ENCODE measurements around the gene KANSL1. TPM values are rescaled to one million over a fixed set of nuclear protein-coding genes. Genes with fewer than 3 reads are reported as not detected.

Gene KANSL1
- total RNA-seq, 2 experiments from 2014 or later: 80.5 to 82.8 TPM

DNA sequence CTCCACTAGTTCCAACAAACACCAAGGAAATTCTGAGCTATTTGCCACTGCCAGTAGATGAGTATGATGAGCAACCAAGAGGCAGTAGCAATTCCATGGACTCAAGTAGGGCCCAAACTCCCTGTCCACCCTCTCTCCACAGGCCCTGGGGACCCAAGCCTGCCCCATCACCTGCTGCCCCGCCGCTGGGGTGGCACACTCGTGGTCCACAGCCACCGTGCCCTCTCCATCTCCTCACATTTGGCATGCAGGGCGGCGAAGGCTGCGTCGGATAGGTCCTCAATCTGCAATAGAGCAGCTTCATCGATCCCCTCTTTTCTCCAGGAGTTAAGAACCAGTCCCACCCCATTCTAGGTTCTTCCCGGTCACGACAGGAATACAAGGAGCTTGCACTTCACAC, 160.3 kb downstream of the KANSL1 start:
- Mint-ChIP-seq H3K4me1 (ENCODE audit: low read depth) (peaks cover 14% of the 10 kb centered on the region), H3K9me3 (ENCODE audit: insufficient read depth) (no peaks in the 10 kb centered on the region), H3K36me3 (ENCODE audit: low read depth) (peaks cover 71% of the 10 kb centered on the region), H3K27me3 (ENCODE audit: low read depth) (no peaks in the 10 kb centered on the region), H3K4me3 (no peak overlapping the region), H3K27ac (peak overlapping the region; percentile 27)
- CTCF ChIA-PET: interaction anchor here (0.8 to 1.0 kb wide), 2 partner anchors 11 kb away, joined by 3 read pairs; no protein-coding TSS in a partner anchor
- no peak for ATAC-seq
- no peak for DNase-seq
- POLR2A ChIA-PET: no interaction called here

- POLR2A ChIA-PET: no interaction called here
- CTCF ChIA-PET: interaction anchor here (1.0 kb wide), 1 partner anchor 12 kb away, joined by 3 read pairs; no protein-coding TSS in a partner anchor
- Mint-ChIP-seq H3K4me3 (no peak overlapping the region), H3K9me3 (ENCODE audit: insufficient read depth) (no peaks in the 10 kb centered on the region), H3K27me3 (ENCODE audit: low read depth) (no peaks in the 10 kb centered on the region), H3K27ac (no peak overlapping the region), H3K36me3 (ENCODE audit: low read depth) (peaks cover 69% of the 10 kb centered on the region), H3K4me1 (ENCODE audit: low read depth) (peaks cover 14% of the 10 kb centered on the region)
- no peak for DNase-seq
- no peak for ATAC-seq
These were observed 161.3 kb downstream of the KANSL1 start for GRCh38 chr17:46031920-46032319.

DNA sequence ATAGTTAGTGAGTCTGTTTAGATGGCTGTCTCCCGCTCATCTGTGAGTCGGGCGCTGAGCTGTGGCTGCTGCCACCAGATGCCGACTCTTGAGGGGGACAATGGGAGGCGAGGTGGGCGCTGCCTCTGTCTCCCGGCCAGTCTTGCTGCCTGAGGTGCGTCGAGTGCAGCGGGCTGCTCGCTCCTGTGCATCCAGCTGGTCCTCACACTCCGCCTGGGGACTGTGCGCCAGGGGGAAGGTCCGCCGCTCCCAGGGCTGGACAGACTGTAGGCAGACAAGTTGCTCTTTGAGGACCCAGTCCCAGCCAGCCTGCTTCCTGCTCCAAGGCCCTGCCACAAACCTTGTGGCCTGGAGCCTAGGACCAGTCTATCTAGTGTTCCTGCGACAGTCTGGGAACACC, 161.8 kb downstream of the KANSL1 start:
- CTCF ChIA-PET: no interaction called here
- POLR2A ChIA-PET: no interaction called here
- no peak for ATAC-seq
- H3K27me3 Mint-ChIP-seq (ENCODE audit: low read depth): no peaks in the 10 kb centered on the region
- DNase-seq: no peak
- no peaks in the 10 kb centered on the region for H3K9me3 Mint-ChIP-seq (ENCODE audit: insufficient read depth)
- H3K4me3 Mint-ChIP-seq: no peak overlapping the region
- no peak overlapping the region for H3K27ac Mint-ChIP-seq
- peaks cover 14% of the 10 kb centered on the region for H3K4me1 Mint-ChIP-seq (ENCODE audit: low read depth)
- H3K36me3 Mint-ChIP-seq (ENCODE audit: low read depth): peaks cover 66% of the 10 kb centered on the region

DNA sequence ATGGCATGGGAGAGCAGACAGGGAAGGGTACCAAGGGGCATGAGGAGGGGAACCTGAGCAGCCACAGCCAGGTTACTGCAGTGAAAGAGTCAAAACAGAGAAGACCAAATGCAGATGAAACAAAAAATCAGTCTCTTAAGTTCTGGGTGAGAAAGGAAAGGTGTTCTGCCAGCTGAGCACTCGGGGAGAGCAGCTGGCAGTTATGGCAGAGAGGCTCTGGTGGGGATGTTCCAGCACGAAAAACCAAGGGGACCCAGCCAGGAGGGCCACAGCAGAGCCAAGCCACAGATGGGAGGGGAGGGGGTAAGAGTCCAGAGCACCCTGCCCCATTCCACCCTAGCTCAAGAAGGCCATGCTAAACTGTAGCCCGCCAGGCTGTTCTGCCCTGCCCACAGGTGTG, 162.5 kb downstream of the KANSL1 start:
- peaks cover 10% of the 10 kb centered on the region for H3K4me1 Mint-ChIP-seq (ENCODE audit: low read depth)
- no peak for ATAC-seq
- CTCF ChIA-PET: interaction anchor here (0.7 to 1.5 kb wide), 2 partner anchors 14 to 25 kb away, joined by 3 to 5 read pairs; no protein-coding TSS in a partner anchor
- H3K27me3 Mint-ChIP-seq (ENCODE audit: low read depth): no peaks in the 10 kb centered on the region
- DNase-seq: no peak
- POLR2A ChIA-PET: no interaction called here
- H3K9me3 Mint-ChIP-seq (ENCODE audit: insufficient read depth): no peaks in the 10 kb centered on the region
- no peak overlapping the region for H3K27ac Mint-ChIP-seq
- H3K36me3 Mint-ChIP-seq (ENCODE audit: low read depth): peaks cover 61% of the 10 kb centered on the region
- H3K4me3 Mint-ChIP-seq: no peak overlapping the region

DNA sequence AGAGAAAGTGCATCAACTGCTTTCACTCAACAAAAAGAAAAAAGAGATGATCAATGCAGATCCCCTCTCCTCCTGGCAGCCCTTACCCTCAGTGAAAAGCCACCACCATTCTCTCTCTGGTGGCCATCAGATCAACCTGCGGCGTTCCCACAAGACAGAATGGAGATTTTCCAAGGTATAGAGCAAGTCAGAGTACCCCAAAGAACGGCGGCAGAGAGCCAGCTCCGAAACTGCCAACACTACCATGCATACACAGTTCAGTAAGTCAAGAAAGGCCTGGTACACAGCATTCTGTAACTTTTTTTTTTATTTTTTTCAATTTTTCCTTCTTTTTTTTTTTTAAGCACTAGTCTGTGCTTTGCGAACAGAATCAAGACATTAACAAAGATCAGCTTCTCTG, 163.6 kb downstream of the KANSL1 start:
- Mint-ChIP-seq H3K9me3 (ENCODE audit: insufficient read depth) (no peaks in the 10 kb centered on the region), H3K36me3 (ENCODE audit: low read depth) (peaks cover 54% of the 10 kb centered on the region), H3K4me1 (ENCODE audit: low read depth) (peaks cover 6% of the 10 kb centered on the region), H3K27ac (peak overlapping the region; percentile 5), H3K4me3 (no peak overlapping the region), H3K27me3 (ENCODE audit: low read depth) (no peaks in the 10 kb centered on the region)
- DNase-seq (no peak), ATAC-seq (no peak)
- ChIA-PET POLR2A (no interaction called here), CTCF (interaction anchor here (1.3 to 1.5 kb wide), 2 partner anchors 15 to 169 kb away, joined by 3 to 5 read pairs; no protein-coding TSS in a partner anchor)

DNA sequence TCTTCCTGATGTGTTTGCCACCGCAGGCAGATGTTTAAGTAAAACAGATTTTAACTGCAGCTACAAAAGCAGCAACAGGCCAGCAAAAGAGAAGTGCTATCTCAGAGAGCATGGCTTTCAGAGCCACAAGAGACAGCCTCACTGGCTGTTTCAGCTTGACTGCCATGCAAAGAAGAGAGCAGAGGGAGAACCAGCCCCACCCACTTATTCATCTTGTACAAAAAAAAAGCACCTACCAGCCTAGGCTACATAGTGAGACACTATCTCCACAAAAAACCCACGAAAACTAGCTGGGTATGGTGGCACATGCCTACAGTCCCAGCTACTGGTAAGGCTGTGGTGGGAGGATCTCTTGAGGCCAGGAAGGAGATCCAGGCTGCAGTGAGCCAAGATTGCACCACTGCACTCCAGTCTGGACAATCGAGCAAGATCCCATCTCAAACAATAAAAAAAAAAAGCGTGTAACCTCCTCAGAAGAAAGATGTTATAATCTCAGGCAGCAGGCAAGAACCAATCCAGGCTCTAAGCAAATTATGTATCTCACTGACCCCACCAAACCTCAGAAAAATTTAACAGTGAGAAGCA, 164.2 kb downstream of the KANSL1 start:
- H3K27me3 Mint-ChIP-seq (ENCODE audit: low read depth): no peaks in the 10 kb centered on the region
- H3K27ac Mint-ChIP-seq: peak overlapping the region; percentile 5
- ATAC-seq (no peak), DNase-seq (no peak)
- no peaks in the 10 kb centered on the region for H3K9me3 Mint-ChIP-seq (ENCODE audit: insufficient read depth)
- no peak overlapping the region for H3K4me3 Mint-ChIP-seq
- CTCF ChIA-PET: interaction anchor here (1.3 to 1.7 kb wide), 3 partner anchors 15 to 170 kb away, joined by 3 to 7 read pairs (median 5); no protein-coding TSS in a partner anchor
- POLR2A ChIA-PET: interaction anchor here (0.6 kb wide), 1 partner anchor 28 kb away, joined by 6 read pairs; no protein-coding TSS in a partner anchor
- peaks cover 6% of the 10 kb centered on the region for H3K4me1 Mint-ChIP-seq (ENCODE audit: low read depth)
- peaks cover 49% of the 10 kb centered on the region for H3K36me3 Mint-ChIP-seq (ENCODE audit: low read depth)

DNA sequence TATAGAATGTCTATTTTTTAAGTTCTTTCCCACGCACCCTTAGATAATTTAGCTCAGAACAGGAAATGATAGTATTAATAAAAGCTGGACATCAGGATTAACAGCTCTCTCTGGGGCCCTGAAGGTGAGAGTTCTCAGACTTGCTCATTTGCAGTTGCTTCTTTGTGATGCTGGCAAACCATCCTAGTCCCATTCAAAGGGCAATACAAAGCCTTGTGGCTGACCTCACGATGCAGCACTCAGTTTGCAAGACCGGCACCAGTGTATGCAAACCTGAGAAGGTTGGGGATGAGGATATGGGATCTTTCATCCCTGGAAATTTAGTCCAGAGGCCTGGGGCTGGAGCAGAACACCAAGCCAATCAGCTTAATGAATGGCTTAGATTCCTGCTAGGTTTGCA, 164.9 kb downstream of the KANSL1 start:
- CTCF ChIA-PET: interaction anchor here (1.0 to 1.7 kb wide), 3 partner anchors 16 to 185 kb away, joined by 3 to 7 read pairs (median 3); no protein-coding TSS in a partner anchor
- H3K36me3 Mint-ChIP-seq (ENCODE audit: low read depth): peaks cover 47% of the 10 kb centered on the region
- H3K4me1 Mint-ChIP-seq (ENCODE audit: low read depth): peaks cover 6% of the 10 kb centered on the region
- ATAC-seq (no peak), DNase-seq (no peak)
- H3K27ac Mint-ChIP-seq: no peak overlapping the region
- no peaks in the 10 kb centered on the region for H3K27me3 Mint-ChIP-seq (ENCODE audit: low read depth)
- H3K4me3 Mint-ChIP-seq: no peak overlapping the region
- H3K9me3 Mint-ChIP-seq (ENCODE audit: insufficient read depth): no peaks in the 10 kb centered on the region
- POLR2A ChIA-PET: interaction anchor here (0.6 kb wide), 1 partner anchor 29 kb away, joined by 6 read pairs; no protein-coding TSS in a partner anchor

- H3K27ac Mint-ChIP-seq: no peak overlapping the region
- no peaks in the 10 kb centered on the region for H3K9me3 Mint-ChIP-seq (ENCODE audit: insufficient read depth)
- ChIA-PET CTCF (interaction anchor here (1.0 to 1.7 kb wide), 2 partner anchors 17 to 185 kb away, joined by 3 to 7 read pairs; no protein-coding TSS in a partner anchor), POLR2A (no interaction called here)
- peaks cover 47% of the 10 kb centered on the region for H3K36me3 Mint-ChIP-seq (ENCODE audit: low read depth)
- peaks cover 6% of the 10 kb centered on the region for H3K4me1 Mint-ChIP-seq (ENCODE audit: low read depth)
- no peaks in the 10 kb centered on the region for H3K27me3 Mint-ChIP-seq (ENCODE audit: low read depth)
- DNase-seq (no peak), ATAC-seq (no peak)
- H3K4me3 Mint-ChIP-seq: no peak overlapping the region
These were observed 165.3 kb downstream of the KANSL1 start for GRCh38 chr17:46027976-46028325.

DNA sequence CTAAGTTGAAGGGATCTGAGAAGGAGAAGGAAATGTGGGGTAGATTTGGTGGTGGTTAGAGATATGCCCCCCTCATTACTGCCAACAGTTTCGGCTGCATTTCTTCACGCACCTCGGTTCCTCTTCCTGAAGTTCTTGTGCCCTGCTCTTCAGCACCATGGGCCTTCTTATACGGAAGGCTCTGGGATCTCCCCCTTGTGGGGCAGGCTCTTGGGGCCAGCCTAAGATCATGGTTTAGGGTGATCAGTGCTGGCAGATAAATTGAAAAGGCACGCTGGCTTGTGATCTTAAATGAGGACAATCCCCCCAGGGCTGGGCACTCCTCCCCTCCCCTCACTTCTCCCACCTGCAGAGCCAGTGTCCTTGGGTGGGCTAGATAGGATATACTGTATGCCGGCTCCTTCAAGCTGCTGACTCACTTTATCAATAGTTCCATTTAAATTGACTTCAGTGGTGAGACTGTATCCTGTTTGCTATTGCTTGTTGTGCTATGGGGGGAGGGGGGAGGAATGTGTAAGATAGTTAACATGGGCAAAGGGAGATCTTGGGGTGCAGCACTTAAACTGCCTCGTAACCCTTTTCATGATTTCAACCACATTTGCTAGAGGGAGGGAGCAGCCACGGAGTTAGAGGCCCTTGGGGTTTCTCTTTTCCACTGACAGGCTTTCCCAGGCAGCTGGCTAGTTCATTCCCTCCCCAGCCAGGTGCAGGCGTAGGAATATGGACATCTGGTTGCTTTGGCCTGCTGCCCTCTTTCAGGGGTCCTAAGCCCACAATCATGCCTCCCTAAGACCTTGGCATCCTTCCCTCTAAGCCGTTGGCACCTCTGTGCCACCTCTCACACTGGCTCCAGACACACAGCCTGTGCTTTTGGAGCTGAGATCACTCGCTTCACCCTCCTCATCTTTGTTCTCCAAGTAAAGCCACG, 165.9 kb downstream of the KANSL1 start:
- ChIA-PET CTCF (interaction anchor here (1.0 to 1.7 kb wide), 2 partner anchors 17 to 186 kb away, joined by 3 to 7 read pairs; no protein-coding TSS in a partner anchor), POLR2A (no interaction called here)
- no peak overlapping the region for H3K27ac Mint-ChIP-seq
- no peak overlapping the region for H3K4me3 Mint-ChIP-seq
- no peaks in the 10 kb centered on the region for H3K27me3 Mint-ChIP-seq (ENCODE audit: low read depth)
- peaks cover 49% of the 10 kb centered on the region for H3K36me3 Mint-ChIP-seq (ENCODE audit: low read depth)
- H3K4me1 Mint-ChIP-seq (ENCODE audit: low read depth): peaks cover 6% of the 10 kb centered on the region
- DNase-seq: no peak
- no peaks in the 10 kb centered on the region for H3K9me3 Mint-ChIP-seq (ENCODE audit: insufficient read depth)
- ATAC-seq: no peak

DNA sequence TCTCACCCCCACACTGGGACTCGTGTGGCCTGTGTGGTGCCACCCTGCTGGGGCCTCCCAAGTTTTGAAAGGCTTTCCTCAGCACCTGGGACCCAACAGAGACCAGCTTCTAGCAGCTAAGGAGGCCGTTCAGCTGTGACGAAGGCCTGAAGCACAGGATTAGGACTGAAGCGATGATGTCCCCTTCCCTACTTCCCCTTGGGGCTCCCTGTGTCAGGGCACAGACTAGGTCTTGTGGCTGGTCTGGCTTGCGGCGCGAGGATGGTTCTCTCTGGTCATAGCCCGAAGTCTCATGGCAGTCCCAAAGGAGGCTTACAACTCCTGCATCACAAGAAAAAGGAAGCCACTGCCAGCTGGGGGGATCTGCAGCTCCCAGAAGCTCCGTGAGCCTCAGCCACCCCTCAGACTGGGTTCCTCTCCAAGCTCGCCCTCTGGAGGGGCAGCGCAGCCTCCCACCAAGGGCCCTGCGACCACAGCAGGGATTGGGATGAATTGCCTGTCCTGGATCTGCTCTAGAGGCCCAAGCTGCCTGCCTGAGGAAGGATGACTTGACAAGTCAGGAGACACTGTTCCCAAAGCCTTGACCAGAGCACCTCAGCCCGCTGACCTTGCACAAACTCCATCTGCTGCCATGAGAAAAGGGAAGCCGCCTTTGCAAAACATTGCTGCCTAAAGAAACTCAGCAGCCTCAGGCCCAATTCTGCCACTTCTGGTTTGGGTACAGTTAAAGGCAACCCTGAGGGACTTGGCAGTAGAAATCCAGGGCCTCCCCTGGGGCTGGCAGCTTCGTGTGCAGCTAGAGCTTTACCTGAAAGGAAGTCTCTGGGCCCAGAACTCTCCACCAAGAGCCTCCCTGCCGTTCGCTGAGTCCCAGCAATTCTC, 166.8 kb downstream of the KANSL1 start:
- peaks cover 6% of the 10 kb centered on the region for H3K4me1 Mint-ChIP-seq (ENCODE audit: low read depth)
- H3K27me3 Mint-ChIP-seq (ENCODE audit: low read depth): no peaks in the 10 kb centered on the region
- CTCF ChIA-PET: interaction anchor here (1.2 kb wide), 1 partner anchor 24 kb away, joined by 3 read pairs; no protein-coding TSS in a partner anchor
- H3K27ac Mint-ChIP-seq: no peak overlapping the region
- no peaks in the 10 kb centered on the region for H3K9me3 Mint-ChIP-seq (ENCODE audit: insufficient read depth)
- ATAC-seq: no peak
- DNase-seq: no peak
- peaks cover 41% of the 10 kb centered on the region for H3K36me3 Mint-ChIP-seq (ENCODE audit: low read depth)
- no peak overlapping the region for H3K4me3 Mint-ChIP-seq
- POLR2A ChIA-PET: no interaction called here

DNA sequence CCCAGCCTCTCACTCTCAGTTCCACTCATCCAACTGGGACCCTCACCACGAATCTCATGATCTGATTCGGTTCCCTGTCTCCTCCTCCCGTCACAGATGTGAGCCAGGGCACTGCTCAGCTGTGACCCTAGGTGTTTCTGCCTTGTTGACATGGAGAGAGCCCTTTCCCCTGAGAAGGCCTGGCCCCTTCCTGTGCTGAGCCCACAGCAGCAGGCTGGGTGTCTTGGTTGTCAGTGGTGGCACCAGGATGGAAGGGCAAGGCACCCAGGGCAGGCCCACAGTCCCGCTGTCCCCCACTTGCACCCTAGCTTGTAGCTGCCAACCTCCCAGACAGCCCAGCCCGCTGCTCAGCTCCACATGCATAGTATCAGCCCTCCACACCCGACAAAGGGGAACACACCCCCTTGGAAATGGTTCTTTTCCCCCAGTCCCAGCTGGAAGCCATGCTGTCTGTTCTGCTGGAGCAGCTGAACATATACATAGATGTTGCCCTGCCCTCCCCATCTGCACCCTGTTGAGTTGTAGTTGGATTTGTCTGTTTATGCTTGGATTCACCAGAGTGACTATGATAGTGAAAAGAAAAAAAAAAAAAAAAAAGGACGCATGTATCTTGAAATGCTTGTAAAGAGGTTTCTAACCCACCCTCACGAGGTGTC, 167.6 kb downstream of the KANSL1 start:
- POLR2A ChIA-PET: no interaction called here
- H3K4me1 Mint-ChIP-seq (ENCODE audit: low read depth): peaks cover 9% of the 10 kb centered on the region
- DNase-seq (no peak), ATAC-seq (no peak)
- no peaks in the 10 kb centered on the region for H3K9me3 Mint-ChIP-seq (ENCODE audit: insufficient read depth)
- H3K36me3 Mint-ChIP-seq (ENCODE audit: low read depth): peaks cover 33% of the 10 kb centered on the region
- H3K4me3 Mint-ChIP-seq: no peak overlapping the region
- CTCF ChIA-PET: interaction anchor here (1.2 kb wide), 1 partner anchor 23 kb away, joined by 3 read pairs; no protein-coding TSS in a partner anchor
- H3K27me3 Mint-ChIP-seq (ENCODE audit: low read depth): no peaks in the 10 kb centered on the region
- peak overlapping the region; percentile 2 for H3K27ac Mint-ChIP-seq

All from activated CD8-positive, alpha-beta T cell treated with anti-CD3 and anti-CD28 coated beads, Interleukin-2, amount 10 ng/mL, durations not matched to agents 7 days and 5 days (primary cell).